Adipocyte (in vitro differentiated cells): Measurements from ENCODE around the gene SNAP47.
A peak's percentile ranks its signal among the peaks of the same experiment; 100 is the strongest.
"Not testable (repeated sequence)": the region's sequence is repeated elsewhere in the genome, so short reads cannot be mapped to it uniquely, and the experiment has no call there.

Experiments
- DNase-seq: peaks from one replicate; pipeline ENCODE4 v3.0.0-alpha.2; 2015; ENCODE audit warnings: low read depth
- H3K27me3 ChIP-seq: replicated peaks from 2 replicates; pipeline ENCODE4 v1.7.0; 2013; ENCODE audit warnings: mild to moderate bottlenecking, low read length, moderate library complexity; ENCODE audit not compliant: control insufficient read depth, insufficient read depth
- H3K36me3 ChIP-seq: 2 replicates; pipeline ENCODE4 v1.7.0; 2013; ENCODE audit warnings: low read length, mild to moderate bottlenecking, moderate library complexity; ENCODE audit not compliant: control insufficient read depth, insufficient read depth, severe bottlenecking
- H3K4me1 ChIP-seq: 2 replicates; pipeline ENCODE4 v1.7.0; 2013; ENCODE audit warnings: mild to moderate bottlenecking, low read length, moderate library complexity; ENCODE audit not compliant: control insufficient read depth, insufficient read depth
- H3K4me3 ChIP-seq: 2 replicates; pipeline ENCODE4 v1.7.0; 2013; ENCODE audit warnings: mild to moderate bottlenecking, low read length, moderate library complexity
- H3K9ac ChIP-seq: 2 replicates; pipeline ENCODE4 v1.7.0; 2013; ENCODE audit warnings: mild to moderate bottlenecking, low read length, moderate library complexity
- H3K9me3 ChIP-seq: 2 replicates; pipeline ENCODE4 v1.7.0; 2013; ENCODE audit warnings: mild to moderate bottlenecking, low read length, moderate library complexity; ENCODE audit not compliant: control insufficient read depth

Gene SNAP47, protein sequence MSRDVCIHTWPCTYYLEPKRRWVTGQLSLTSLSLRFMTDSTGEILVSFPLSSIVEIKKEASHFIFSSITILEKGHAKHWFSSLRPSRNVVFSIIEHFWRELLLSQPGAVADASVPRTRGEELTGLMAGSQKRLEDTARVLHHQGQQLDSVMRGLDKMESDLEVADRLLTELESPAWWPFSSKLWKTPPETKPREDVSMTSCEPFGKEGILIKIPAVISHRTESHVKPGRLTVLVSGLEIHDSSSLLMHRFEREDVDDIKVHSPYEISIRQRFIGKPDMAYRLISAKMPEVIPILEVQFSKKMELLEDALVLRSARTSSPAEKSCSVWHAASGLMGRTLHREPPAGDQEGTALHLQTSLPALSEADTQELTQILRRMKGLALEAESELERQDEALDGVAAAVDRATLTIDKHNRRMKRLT

DNA sequence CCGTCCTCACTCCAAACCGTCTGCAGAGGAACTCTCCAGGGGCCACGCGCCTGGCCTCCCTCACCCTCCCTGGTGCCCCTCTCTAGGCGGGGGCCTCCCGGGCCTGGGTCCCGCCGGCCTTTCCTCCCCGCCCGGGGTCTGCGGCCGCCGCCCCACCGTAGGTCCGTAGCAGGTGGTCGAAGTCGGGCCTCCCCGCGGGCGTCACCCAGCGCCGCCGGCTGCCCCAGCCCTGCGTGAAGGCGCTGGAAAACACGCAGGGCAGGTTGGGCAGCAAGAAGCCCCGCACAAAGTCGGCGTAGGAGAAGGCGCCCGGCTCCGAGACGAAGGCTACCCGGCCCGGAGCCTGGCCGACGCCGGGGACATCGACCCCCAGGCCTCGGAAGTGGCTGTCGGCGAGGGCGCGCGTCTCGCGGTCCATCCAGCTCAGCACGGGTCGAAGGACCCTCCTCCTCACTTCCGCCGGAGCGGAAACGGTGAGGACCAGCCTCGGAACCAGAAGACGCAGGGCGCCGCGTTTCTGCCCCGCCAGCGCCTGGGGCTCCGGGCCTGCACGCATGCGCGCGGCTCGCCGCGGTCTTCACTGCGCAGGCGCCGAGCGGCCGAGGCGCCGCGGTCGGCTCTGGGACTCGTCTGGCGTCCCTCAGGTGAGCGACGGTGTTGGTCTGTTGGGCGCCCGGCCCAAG, at the start of gene SNAP47, which contains the start of gene JMJD4:
Gene SNAP47, plus strand, starts transcription at position 580 of the 683 bp plus-strand sequence. CDS start 12,302 bp downstream, outside the sequence.
Gene JMJD4, minus strand, starts transcription at position 447 of the 683 bp plus-strand sequence. Its CDS starts 29 bp downstream, at position 418.
- H3K9me3 ChIP-seq = no peaks in the 10 kb centered on the region
- H3K36me3 ChIP-seq = peaks cover 21% of the 10 kb centered on the region
- H3K9ac ChIP-seq = peak within 1 kb of the TSS; percentile 95
- DNase-seq = peak; percentile 96
- H3K4me1 ChIP-seq = peaks cover 18% of the 10 kb centered on the region
- no peaks in the 10 kb centered on the region for H3K27me3 ChIP-seq
- H3K4me3 ChIP-seq = peak within 1 kb of the TSS; percentile 98

DNA sequence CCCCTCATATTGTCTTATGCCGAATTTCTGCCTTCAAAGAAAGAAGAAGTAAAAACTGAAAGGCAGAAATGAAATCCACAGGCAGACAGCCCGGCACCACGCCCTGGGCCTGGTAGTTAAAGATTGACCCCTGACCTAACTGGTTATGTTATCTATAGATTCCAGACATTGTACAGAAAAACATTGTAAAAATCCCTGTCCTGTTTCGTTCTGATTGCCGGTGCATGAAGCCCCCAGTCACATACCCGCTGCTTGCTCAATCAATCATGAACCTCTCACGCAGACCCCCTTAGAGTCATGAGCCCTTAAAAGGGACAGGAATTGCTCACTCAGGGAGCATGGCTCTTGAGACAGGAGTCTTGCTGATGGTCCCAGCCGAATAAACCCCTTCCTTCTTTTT, 49.4 kb upstream of the SNAP47 start:
- H3K4me3 ChIP-seq = no peak overlapping the region
- H3K9me3 ChIP-seq = peaks cover 45% of the 10 kb centered on the region
- no peak for DNase-seq
- no peak overlapping the region for H3K9ac ChIP-seq
- H3K4me1 ChIP-seq = no peaks in the 10 kb centered on the region
- H3K27me3 ChIP-seq = no peaks in the 10 kb centered on the region
- H3K36me3 ChIP-seq = no peaks in the 10 kb centered on the region

DNA sequence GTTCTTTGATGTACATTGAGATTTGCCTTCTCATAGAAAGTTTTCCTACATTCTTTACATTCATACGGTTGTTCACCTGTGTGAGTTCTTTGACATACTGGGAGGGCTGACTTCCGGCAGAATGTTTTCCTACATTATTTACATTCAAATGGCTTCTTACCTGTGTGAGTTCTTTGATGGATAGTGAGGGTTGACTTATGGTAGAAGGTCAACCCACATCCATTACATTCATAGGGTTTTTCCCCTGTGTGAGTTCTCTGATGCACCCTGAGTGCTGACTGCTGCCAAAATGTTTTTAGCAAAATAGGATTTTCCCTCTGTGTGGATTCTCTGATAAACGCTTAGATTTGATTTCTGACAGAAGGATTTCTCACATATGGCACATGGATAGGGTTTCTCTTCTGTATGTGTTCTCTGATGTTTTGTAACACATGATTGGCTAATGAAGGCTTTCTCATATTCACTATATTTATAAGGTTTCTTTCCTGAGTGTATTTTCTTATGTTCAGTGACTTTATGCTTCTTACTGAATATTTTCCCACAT, 37.8 kb upstream of the SNAP47 start:
- no peaks in the 10 kb centered on the region for H3K27me3 ChIP-seq
- peaks cover 71% of the 10 kb centered on the region for H3K9me3 ChIP-seq
- H3K4me1 ChIP-seq = no peaks in the 10 kb centered on the region
- H3K4me3 ChIP-seq = peak overlapping the region; percentile 24
- DNase-seq = no peak
- no peak overlapping the region for H3K9ac ChIP-seq
- H3K36me3 ChIP-seq = no peaks in the 10 kb centered on the region

DNA sequence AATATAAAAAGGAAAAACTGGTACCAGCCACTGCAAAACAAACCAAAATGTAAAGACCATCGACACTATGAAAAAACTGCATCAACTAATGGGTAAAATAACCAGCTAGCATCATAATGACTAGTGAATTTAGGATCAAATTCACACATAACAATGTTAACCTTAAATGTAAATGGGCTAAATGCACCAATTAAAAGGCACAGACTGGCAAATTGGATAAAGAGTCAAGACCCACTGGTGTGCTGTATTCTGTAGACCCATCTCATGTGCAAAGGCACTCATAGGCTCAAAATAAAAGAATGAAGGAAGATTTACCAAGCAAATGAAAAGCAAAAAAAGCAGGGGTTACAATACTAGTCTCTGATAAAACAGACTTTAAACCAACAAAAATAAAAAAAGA, 33.6 kb upstream of the SNAP47 start:
- H3K27me3 ChIP-seq, H3K9ac ChIP-seq, DNase-seq, H3K4me1 ChIP-seq, H3K4me3 ChIP-seq, H3K36me3 ChIP-seq: not testable (repeated sequence)
- peaks cover 44% of the 10 kb centered on the region for H3K9me3 ChIP-seq

DNA sequence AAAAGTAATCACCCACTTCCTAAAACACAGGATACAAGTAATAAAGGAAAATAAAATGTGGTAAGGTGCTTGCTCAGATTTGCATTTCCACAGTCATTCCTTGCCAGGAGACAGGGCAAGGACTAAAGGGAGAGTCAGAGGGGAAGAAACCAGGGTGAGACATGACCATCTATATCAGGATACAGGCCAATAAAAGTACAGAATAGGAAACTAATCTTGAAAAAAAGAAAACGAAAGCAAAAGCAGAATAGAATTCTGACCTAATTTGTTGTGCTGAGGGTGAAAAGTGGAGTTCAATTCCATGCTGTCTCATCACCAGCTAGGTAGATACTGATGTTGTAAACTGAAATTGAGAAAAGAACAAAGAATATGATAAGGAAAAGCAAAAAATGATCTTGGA, 27.4 kb upstream of the SNAP47 start:
- H3K4me1 ChIP-seq = no peaks in the 10 kb centered on the region
- H3K4me3 ChIP-seq = no peak overlapping the region
- DNase-seq = no peak
- H3K9ac ChIP-seq = no peak overlapping the region
- no peaks in the 10 kb centered on the region for H3K36me3 ChIP-seq
- H3K9me3 ChIP-seq = peaks cover 33% of the 10 kb centered on the region
- no peaks in the 10 kb centered on the region for H3K27me3 ChIP-seq

DNA sequence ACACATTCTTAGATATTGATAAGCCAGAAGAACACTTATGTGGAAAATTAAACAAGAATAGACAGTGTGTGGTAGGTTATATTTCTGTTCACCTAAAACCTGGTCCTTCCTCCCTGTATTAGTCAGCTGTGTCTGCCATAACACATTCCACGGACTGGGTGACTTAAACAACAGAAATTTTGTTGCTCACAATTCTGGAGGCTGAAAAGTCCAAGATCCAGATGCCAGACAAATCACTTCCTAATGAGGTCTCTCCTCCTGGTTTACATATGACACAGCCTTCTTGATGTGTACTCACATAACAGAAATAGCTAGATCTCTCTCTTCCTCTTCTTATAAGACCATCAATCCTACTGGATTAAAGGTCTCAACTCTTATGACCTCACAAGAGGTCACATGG, 25.8 kb upstream of the SNAP47 start:
- H3K4me3 ChIP-seq = no peak overlapping the region
- H3K4me1 ChIP-seq = no peaks in the 10 kb centered on the region
- no peaks in the 10 kb centered on the region for H3K36me3 ChIP-seq
- DNase-seq = no peak
- H3K9me3 ChIP-seq = peaks cover 34% of the 10 kb centered on the region
- H3K9ac ChIP-seq = no peak overlapping the region
- H3K27me3 ChIP-seq = no peaks in the 10 kb centered on the region

DNA sequence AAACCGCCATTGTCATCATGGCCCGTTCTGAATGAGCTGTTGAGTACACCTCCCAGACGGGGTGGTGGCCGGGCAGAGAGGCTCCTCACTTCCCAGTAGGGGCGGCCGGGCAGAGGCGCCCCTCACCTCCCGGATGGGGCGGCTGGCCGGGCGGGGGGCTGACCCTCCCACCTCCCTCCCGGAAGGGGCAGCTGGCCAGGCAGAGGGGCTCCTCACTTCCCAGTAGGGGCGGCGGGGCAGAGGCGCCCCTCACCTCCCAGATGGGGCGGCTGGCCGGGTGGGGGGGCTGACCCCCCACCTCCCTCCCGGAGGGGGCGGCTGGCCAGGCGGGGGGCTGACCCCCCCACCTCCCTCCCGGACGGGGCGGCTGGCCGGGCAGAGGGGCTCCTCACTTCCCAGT, 24.8 kb upstream of the SNAP47 start:
- DNase-seq, H3K9ac ChIP-seq, H3K4me1 ChIP-seq, H3K27me3 ChIP-seq, H3K36me3 ChIP-seq, H3K4me3 ChIP-seq: not testable (repeated sequence)
- peaks cover 42% of the 10 kb centered on the region for H3K9me3 ChIP-seq

DNA sequence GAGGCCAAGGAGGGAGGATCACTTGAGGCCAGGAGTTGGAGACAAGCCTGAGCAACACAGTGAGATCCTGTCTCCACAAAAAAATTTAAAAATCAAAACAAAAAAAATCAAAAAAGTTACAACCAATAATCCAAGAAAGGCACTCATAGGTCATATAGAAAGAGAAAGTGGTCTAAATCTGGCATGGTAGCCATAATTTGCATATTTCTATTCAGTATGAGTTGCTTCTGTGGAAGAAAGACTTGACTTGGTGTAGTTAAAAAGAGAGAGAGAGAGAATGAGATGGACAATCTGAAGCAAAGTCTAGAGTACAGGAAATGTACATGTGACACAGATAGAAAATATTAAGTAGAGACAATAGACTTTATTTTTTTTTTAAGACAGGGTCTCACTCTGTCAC, 22.6 kb upstream of the SNAP47 start:
- no peak overlapping the region for H3K9ac ChIP-seq
- H3K4me3 ChIP-seq = no peak overlapping the region
- no peaks in the 10 kb centered on the region for H3K36me3 ChIP-seq
- no peaks in the 10 kb centered on the region for H3K4me1 ChIP-seq
- DNase-seq = no peak
- H3K27me3 ChIP-seq = no peaks in the 10 kb centered on the region
- H3K9me3 ChIP-seq = peaks cover 34% of the 10 kb centered on the region

DNA sequence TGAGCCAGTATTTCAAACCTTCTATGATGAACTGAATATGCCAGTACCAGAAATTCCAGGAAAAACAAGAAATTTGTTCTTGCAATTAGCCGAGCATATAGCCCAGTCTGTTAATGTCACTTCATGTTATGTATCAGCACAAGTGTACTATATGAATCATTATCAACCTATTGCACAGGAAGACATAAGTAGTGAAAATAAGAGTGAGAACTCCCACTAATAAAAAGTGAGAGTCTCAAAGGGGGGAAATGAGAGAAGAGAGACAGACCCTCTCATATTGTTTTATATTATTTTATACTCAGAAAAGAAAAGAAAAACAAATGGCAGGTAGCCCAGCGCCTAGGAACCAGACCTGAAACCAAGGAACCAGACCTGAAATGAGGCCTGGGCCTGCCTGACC, 16.3 kb upstream of the SNAP47 start:
- H3K4me1 ChIP-seq = peaks cover 4% of the 10 kb centered on the region
- H3K27me3 ChIP-seq = no peaks in the 10 kb centered on the region
- H3K36me3 ChIP-seq = no peaks in the 10 kb centered on the region
- H3K9me3 ChIP-seq = peaks cover 57% of the 10 kb centered on the region
- DNase-seq = no peak
- no peak overlapping the region for H3K4me3 ChIP-seq
- H3K9ac ChIP-seq = no peak overlapping the region

DNA sequence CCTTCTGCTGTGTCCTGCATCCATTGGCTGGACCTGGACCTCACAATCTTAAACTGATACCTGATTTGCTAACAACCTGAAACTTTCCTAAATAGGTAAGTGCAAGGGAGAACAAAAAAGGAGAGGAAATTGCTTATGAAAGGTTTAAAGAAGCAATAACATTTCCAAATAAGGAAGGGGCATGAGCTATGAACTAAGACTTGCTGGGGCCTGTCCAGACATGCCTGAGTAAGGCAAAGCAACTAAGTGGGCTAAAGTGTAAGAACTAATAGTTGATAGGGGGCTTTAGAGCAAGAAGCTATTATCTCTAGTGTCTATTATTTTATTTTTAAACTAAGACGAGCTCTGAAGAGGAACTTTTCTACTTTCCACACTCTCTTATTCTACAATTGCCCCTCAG, 11.8 kb upstream of the SNAP47 start:
- no peak for DNase-seq
- Histone ChIP-seq H3K4me1 (peaks cover 4% of the 10 kb centered on the region), H3K4me3 (no peak overlapping the region), H3K27me3 (no peaks in the 10 kb centered on the region), H3K36me3 (no peaks in the 10 kb centered on the region), H3K9me3 (peaks cover 49% of the 10 kb centered on the region), H3K9ac (no peak overlapping the region)

DNA sequence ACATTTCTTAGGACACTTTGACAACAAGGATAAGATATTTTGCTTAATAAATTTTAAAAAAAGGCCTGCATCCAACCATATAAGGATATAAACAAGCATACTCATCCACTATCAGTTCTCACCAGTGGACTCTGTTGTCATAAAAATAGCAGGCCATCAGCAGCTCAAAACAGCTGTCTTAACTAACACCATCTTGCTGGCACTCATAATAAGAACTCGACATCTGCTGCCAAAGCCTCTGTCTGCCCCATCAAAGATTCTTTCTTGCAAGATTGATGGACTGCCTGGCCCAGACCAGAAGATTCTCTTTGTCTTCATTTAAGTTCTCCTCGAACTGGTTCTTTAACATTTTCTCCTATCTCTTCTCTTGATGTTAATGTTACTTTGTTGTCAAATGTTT, 10.2 kb upstream of the SNAP47 start:
- Histone ChIP-seq H3K4me3 (no peak overlapping the region), H3K9ac (no peak overlapping the region), H3K4me1 (peaks cover 11% of the 10 kb centered on the region), H3K9me3 (peaks cover 34% of the 10 kb centered on the region), H3K27me3 (no peaks in the 10 kb centered on the region), H3K36me3 (no peaks in the 10 kb centered on the region)
- no peak for DNase-seq
